ENCODE measurements around the gene TBCEL.
A peak's percentile ranks its signal among the peaks of the same experiment; 100 is the strongest.
"Not testable (repeated sequence)": the region's sequence is repeated elsewhere in the genome, so short reads cannot be mapped to it uniquely, and the experiment has no call there.

The TBCEL gene

GRCh38 chr11:121004206-121004840 is 19.6 kb upstream of the TBCEL start:
- peaks cover 23% of the 10 kb centered on the region for H3K27me3 Mint-ChIP-seq
- no peaks in the 10 kb centered on the region for H3K4me1 Mint-ChIP-seq (ENCODE audit: low read depth)
- H3K27ac Mint-ChIP-seq: no peak overlapping the region
- H3K4me3 Mint-ChIP-seq: no peak overlapping the region
- H3K9me3 Mint-ChIP-seq (ENCODE audit: low read depth): peaks cover 4% of the 10 kb centered on the region
- no peaks in the 10 kb centered on the region for H3K36me3 Mint-ChIP-seq

GRCh38 chr11:121006922-121007321 is 17.0 kb upstream of the TBCEL start:
- Mint-ChIP-seq H3K4me3 (no peak overlapping the region), H3K4me1 (ENCODE audit: low read depth) (no peaks in the 10 kb centered on the region), H3K9me3 (ENCODE audit: low read depth) (peaks cover 4% of the 10 kb centered on the region), H3K27me3 (peaks cover 28% of the 10 kb centered on the region), H3K36me3 (no peaks in the 10 kb centered on the region), H3K27ac (no peak overlapping the region)

GRCh38 chr11:121008551-121008950 is 15.4 kb upstream of the TBCEL start:
- Mint-ChIP-seq H3K27ac (no peak overlapping the region), H3K27me3 (peaks cover 26% of the 10 kb centered on the region), H3K9me3 (ENCODE audit: low read depth) (peaks cover 4% of the 10 kb centered on the region), H3K36me3 (no peaks in the 10 kb centered on the region), H3K4me3 (no peak overlapping the region), H3K4me1 (ENCODE audit: low read depth) (no peaks in the 10 kb centered on the region)

- Mint-ChIP-seq H3K4me1 (ENCODE audit: low read depth) (no peaks in the 10 kb centered on the region), H3K4me3 (no peak overlapping the region), H3K9me3 (ENCODE audit: low read depth) (no peaks in the 10 kb centered on the region)
These were observed 11.8 kb upstream of the TBCEL start for GRCh38 chr11:121012091-121012490.

GRCh38 chr11:121018746-121019145 is 5.2 kb upstream of the TBCEL start:
- Mint-ChIP-seq H3K27me3 (peaks cover 2% of the 10 kb centered on the region), H3K36me3 (no peaks in the 10 kb centered on the region), H3K4me3 (no peak overlapping the region), H3K4me1 (ENCODE audit: low read depth) (peaks cover 2% of the 10 kb centered on the region), H3K9me3 (ENCODE audit: low read depth) (no peaks in the 10 kb centered on the region), H3K27ac (no peak overlapping the region)

More at GRCh38 chr11:121012091-121012490, 11.8 kb upstream of the TBCEL start:
- no peak overlapping the region for H3K27ac Mint-ChIP-seq
- peaks cover 19% of the 10 kb centered on the region for H3K27me3 Mint-ChIP-seq
- no peaks in the 10 kb centered on the region for H3K36me3 Mint-ChIP-seq

- H3K27me3 Mint-ChIP-seq; H3K9me3 Mint-ChIP-seq (ENCODE audit: low read depth); H3K36me3 Mint-ChIP-seq; H3K27ac Mint-ChIP-seq; H3K4me3 Mint-ChIP-seq: not testable (repeated sequence)
- H3K4me1 Mint-ChIP-seq (ENCODE audit: low read depth): peaks cover 21% of the 10 kb centered on the region
These were observed 2.2 kb upstream of the TBCEL start for GRCh38 chr11:121021718-121022117.

GRCh38 chr11:121024989-121025388 is 1.1 kb downstream of the TBCEL start:
- Mint-ChIP-seq H3K36me3 (no peaks in the 10 kb centered on the region), H3K27me3 (peaks cover 1% of the 10 kb centered on the region), H3K4me3 (peak overlapping the region; percentile 85), H3K4me1 (ENCODE audit: low read depth) (peaks cover 30% of the 10 kb centered on the region), H3K9me3 (ENCODE audit: low read depth) (no peaks in the 10 kb centered on the region), H3K27ac (peak overlapping the region; percentile 88)

- Mint-ChIP-seq H3K4me3 (no peak overlapping the region), H3K4me1 (ENCODE audit: low read depth) (peaks cover 32% of the 10 kb centered on the region)
These were observed 5.3 kb downstream of the TBCEL start for GRCh38 chr11:121029153-121029552.

GRCh38 chr11:121029813-121030445 is 6.0 kb downstream of the TBCEL start:
- no peak overlapping the region for H3K4me3 Mint-ChIP-seq
- no peaks in the 10 kb centered on the region for H3K9me3 Mint-ChIP-seq (ENCODE audit: low read depth)
- no peaks in the 10 kb centered on the region for H3K27me3 Mint-ChIP-seq
- H3K36me3 Mint-ChIP-seq: peaks cover 3% of the 10 kb centered on the region
- H3K27ac Mint-ChIP-seq: no peak overlapping the region
- H3K4me1 Mint-ChIP-seq (ENCODE audit: low read depth): peaks cover 27% of the 10 kb centered on the region

More at GRCh38 chr11:121029153-121029552, 5.3 kb downstream of the TBCEL start:
- Mint-ChIP-seq H3K36me3 (peaks cover 3% of the 10 kb centered on the region), H3K9me3 (ENCODE audit: low read depth) (no peaks in the 10 kb centered on the region), H3K27ac (no peak overlapping the region), H3K27me3 (no peaks in the 10 kb centered on the region)

GRCh38 chr11:121031167-121031566 is 7.3 kb downstream of the TBCEL start:
- H3K4me1 Mint-ChIP-seq (ENCODE audit: low read depth): peaks cover 28% of the 10 kb centered on the region
- H3K36me3 Mint-ChIP-seq: peaks cover 8% of the 10 kb centered on the region
- no peaks in the 10 kb centered on the region for H3K27me3 Mint-ChIP-seq
- no peak overlapping the region for H3K27ac Mint-ChIP-seq
- no peak overlapping the region for H3K4me3 Mint-ChIP-seq
- H3K9me3 Mint-ChIP-seq (ENCODE audit: low read depth): no peaks in the 10 kb centered on the region

GRCh38 chr11:121031648-121032047 is 7.7 kb downstream of the TBCEL start:
- peaks cover 27% of the 10 kb centered on the region for H3K4me1 Mint-ChIP-seq (ENCODE audit: low read depth)
- not testable (repeated sequence) for H3K9me3 Mint-ChIP-seq (ENCODE audit: low read depth); H3K36me3 Mint-ChIP-seq; H3K27ac Mint-ChIP-seq; H3K4me3 Mint-ChIP-seq; H3K27me3 Mint-ChIP-seq

- H3K27me3 Mint-ChIP-seq: no peaks in the 10 kb centered on the region
- H3K27ac Mint-ChIP-seq: no peak overlapping the region
- peaks cover 30% of the 10 kb centered on the region for H3K4me1 Mint-ChIP-seq (ENCODE audit: low read depth)
- no peak overlapping the region for H3K4me3 Mint-ChIP-seq
- H3K36me3 Mint-ChIP-seq: peaks cover 8% of the 10 kb centered on the region
- no peaks in the 10 kb centered on the region for H3K9me3 Mint-ChIP-seq (ENCODE audit: low read depth)
These were observed 8.6 kb downstream of the TBCEL start for GRCh38 chr11:121032546-121032945.

- H3K9me3 Mint-ChIP-seq (ENCODE audit: low read depth): no peaks in the 10 kb centered on the region
These were observed 9.7 kb downstream of the TBCEL start for GRCh38 chr11:121033635-121034034.

GRCh38 chr11:121035169-121035755 is 11.4 kb downstream of the TBCEL start:
- H3K9me3 Mint-ChIP-seq (ENCODE audit: low read depth): no peaks in the 10 kb centered on the region
- H3K36me3 Mint-ChIP-seq: peaks cover 15% of the 10 kb centered on the region
- no peaks in the 10 kb centered on the region for H3K27me3 Mint-ChIP-seq
- no peak overlapping the region for H3K4me3 Mint-ChIP-seq
- H3K4me1 Mint-ChIP-seq (ENCODE audit: low read depth): peaks cover 28% of the 10 kb centered on the region
- H3K27ac Mint-ChIP-seq: no peak overlapping the region

More at GRCh38 chr11:121033635-121034034, 9.7 kb downstream of the TBCEL start:
- Mint-ChIP-seq H3K36me3 (peaks cover 8% of the 10 kb centered on the region), H3K4me3 (no peak overlapping the region), H3K4me1 (ENCODE audit: low read depth) (peaks cover 32% of the 10 kb centered on the region), H3K27me3 (no peaks in the 10 kb centered on the region), H3K27ac (no peak overlapping the region)

GRCh38 chr11:121035780-121036179 is 11.9 kb downstream of the TBCEL start:
- Mint-ChIP-seq H3K4me3 (no peak overlapping the region), H3K9me3 (ENCODE audit: low read depth) (no peaks in the 10 kb centered on the region), H3K36me3 (peaks cover 13% of the 10 kb centered on the region), H3K27ac (peak overlapping the region; percentile 37), H3K4me1 (ENCODE audit: low read depth) (peaks cover 26% of the 10 kb centered on the region), H3K27me3 (no peaks in the 10 kb centered on the region)

Data from activated naive CD8-positive, alpha-beta T cell (primary cell).